Eye (tissue), 1 donor: ENCODE data around the gene GNS.

Source experiments
- DNase-seq: peaks from one replicate; pipeline ENCODE4 v3.0.0-alpha.2; 2015

The GNS gene

DNA sequence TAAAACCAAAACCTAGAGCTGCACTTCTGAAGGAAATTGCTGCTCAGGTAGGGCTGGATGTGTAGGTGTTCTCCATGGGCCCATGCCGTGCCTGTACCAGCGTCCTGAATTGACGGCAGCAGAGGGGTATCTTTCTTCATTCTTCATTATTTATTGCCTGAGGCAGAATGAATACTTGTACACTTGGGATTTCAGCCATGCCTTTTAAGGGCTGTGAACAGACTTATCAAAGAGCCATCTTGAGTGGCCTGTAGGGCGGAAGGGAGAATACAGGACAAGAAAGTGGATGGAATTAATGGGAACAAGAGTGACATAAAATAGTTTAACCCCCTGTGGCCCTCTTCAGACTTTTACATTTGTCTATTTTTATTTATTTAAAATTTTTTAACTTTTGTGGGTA, 87.5 kb downstream of the GNS start:
- peak; percentile 48 for DNase-seq

DNA sequence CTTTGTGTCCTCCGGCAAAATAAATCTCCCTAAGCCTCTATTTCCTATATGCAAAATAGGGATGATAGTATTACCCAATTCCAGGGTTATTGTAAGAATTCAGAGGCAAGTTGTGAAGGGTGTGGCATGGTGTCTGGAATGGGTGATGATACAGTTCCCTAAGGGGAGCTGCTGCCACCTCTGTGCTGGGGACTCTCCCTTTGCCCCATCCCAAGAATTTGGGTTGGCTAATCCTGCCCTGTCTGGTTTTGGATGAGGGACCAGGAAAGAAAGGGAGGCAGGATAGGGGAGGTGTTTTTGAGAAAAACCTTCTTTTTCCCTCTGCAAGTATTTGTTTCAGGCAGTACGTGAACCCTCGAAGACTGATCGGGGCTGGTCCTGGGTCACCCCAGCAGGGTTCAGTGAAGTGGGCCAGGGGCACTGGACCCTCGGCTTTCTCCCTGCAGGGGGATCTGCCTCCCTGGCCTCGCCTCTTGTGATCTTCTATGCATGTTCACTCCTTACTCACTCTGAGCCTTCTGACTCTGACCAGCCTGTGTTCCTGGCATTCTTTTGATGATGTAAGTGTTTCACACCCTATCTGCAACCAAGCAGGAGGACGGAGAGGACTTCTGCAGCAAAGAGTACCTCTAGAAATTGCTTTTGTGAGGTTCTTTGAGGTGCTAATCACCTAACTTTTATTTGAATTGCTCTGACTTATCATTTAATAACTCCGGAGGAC, 88.1 kb downstream of the GNS start:
- DNase-seq, result no peak

DNA sequence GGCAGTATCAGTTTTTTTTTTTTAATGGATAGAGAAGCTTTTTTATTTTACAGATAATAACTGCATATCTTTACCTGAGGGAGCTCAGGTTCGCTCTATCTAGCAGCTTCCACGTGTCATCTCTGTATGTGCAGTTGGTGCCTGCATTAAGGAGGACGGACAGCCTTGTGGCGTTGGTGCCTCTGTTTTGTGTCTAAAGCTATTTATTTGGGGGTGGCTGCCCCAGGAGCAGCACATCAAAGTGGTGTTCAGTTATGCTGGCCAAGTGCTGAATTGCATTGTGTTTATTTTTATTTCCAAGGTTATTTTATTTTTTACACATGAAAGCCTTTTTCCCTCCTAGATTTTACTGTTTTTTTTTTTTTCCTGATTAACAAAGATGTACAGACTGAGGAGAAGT, 89.2 kb downstream of the GNS start:
- DNase-seq, result no peak

- no peak for DNase-seq
Measured at GRCh38 chr12:64669270-64669842, 89.8 kb downstream of the GNS start.

- DNase-seq, result no peak
Measured at GRCh38 chr12:64667793-64668192, 91.4 kb downstream of the GNS start.

- no peak for DNase-seq
Measured at GRCh38 chr12:64666054-64666914, 92.9 kb downstream of the GNS start.

DNA sequence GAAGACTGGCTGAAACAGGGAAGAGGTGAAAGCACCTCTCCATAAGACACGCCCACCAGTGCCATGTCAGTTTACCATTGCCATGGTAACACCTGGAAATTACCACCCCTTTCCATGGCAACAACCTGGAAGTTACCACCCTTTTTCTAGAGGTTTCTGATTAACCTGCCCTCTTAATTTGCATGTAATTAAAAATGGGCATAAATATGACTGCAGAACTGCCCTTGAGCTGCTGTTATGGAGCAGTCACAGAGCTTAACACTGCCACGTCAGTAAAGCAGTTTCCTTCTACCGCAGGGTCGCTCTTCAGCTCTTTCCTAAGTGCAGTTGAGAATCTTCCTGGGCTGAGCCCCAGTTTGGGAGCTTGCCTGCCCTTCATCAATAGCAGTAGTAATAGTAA, 93.7 kb downstream of the GNS start:
- DNase-seq, result no peak
